ENCODE results near the gene SLC34A3.

SLC34A3 gene

GRCh38 chr9:137217276-137218211 lies 13.2 kb upstream of the SLC34A3 start:
- DNase-seq (ENCODE audit: low spot score), result no peak

- no peak for DNase-seq (ENCODE audit: low spot score)
Measured at GRCh38 chr9:137218212-137218753, 12.4 kb upstream of the SLC34A3 start.

GRCh38 chr9:137218754-137219271 lies 11.9 kb upstream of the SLC34A3 start:
- DNase-seq (ENCODE audit: low spot score), result peak; percentile 80

GRCh38 chr9:137219757-137220316 lies 10.9 kb upstream of the SLC34A3 start:
- no peak for DNase-seq (ENCODE audit: low spot score)

DNA sequence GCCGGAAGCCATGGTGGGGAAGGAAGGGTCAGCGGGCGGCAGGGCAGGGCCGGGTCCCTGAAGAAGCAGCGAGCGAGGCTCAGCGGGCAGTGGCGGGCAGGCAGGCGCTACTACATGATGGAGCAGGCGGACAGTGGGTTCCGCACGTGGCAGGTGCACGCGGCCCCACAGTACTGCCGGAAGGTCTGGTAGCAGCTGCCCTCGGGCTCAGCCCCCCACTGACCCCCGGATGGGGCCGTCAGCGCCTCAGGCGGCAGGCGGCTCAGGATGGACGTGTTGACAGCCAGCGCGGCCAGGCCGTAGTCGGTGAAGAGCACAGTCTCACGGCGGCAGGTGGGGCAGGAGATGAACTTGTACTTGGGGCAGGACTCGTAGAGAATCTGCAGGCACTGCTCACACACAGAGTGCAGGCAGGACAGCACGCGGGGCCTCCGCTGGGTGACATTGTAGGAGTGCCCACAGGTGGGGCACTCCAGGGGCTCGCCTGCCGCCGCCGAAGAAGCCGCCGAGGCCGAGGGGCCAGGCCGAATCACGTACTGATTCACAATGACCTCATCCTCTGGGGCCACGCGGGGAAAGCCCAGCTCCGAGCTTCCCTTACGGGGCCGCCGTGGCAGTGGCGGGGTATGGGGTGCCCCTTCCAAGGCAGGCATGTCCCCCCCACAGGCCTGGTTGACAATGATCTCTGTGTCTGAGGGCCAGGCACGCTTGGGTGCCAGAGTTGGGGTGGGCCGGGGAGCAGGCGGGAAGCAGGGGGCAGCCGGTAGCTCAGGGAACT lies 10.2 kb upstream of the SLC34A3 start:
- no peak for DNase-seq (ENCODE audit: low spot score)

DNA sequence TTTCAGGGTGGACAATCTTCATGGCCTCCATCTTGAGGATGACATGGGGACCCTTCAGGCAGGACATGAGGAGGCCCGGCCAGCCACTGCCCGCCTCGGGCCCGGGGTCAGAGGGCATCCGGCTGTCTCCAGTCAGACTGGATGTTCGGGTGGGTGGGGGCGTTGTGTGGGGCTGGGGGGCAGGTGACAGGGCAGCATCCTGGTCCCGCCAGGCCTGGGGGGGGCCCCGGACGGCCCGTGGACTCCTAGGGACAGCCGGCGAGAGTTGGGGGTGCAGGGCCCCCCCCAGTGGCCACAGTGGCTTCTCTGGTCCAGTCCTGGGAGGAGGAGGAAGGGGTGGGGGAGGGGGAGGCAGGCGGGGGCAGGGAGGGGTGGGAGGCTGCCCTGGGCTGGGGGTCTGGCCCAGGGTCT lies 9.6 kb upstream of the SLC34A3 start:
- DNase-seq (ENCODE audit: low spot score), result no peak

DNA sequence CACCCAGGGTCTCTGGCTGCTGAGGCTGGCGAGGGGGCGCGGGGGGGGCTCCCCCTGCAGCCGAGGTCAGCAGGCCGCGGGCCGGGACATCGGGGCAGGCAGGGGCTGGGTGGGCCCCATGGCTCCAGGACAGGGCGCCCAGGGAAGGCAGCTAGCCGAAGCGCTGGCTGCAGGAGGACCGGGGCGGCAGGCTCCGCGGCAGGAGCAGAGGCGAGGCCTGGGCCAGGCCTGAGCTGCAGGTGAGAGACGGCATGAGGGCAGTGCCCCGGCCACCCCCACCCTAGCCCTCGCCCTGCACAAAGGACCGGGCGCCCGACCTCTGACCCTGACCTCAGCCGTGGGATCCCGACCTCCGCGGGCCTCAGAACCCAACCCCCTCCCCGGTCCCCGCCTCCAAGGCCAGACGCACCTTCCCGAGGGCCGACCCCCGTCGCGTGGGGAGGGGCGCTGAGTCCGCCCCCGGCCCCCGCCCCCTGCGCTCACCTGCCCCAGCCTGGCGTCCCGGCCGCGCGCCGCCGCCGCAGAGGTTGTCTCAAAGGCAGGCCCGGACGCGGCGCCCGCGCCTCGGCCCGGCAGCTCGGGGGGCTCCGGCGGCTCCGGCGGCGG lies 9.1 kb upstream of the SLC34A3 start:
- peak; percentile 68 for DNase-seq (ENCODE audit: low spot score)

- peak; percentile 62 for DNase-seq (ENCODE audit: low spot score)
Measured at GRCh38 chr9:137222190-137223077, 8.3 kb upstream of the SLC34A3 start, which contains the start of gene RNF208. Gene RNF208, minus strand, starts transcription at chr9:137222240. Its CDS starts 1,028 bp downstream, at chr9:137221212.

GRCh38 chr9:137223078-137223970 lies 7.4 kb upstream of the SLC34A3 start:
- peak; percentile 99 for DNase-seq (ENCODE audit: low spot score)

- no peak for DNase-seq (ENCODE audit: low spot score)
Measured at GRCh38 chr9:137224830-137225694, 5.6 kb upstream of the SLC34A3 start, which contains the start of gene CYSRT1. Gene CYSRT1, plus strand, starts transcription at chr9:137225174. Its CDS starts 448 bp downstream, at chr9:137225622.

DNA sequence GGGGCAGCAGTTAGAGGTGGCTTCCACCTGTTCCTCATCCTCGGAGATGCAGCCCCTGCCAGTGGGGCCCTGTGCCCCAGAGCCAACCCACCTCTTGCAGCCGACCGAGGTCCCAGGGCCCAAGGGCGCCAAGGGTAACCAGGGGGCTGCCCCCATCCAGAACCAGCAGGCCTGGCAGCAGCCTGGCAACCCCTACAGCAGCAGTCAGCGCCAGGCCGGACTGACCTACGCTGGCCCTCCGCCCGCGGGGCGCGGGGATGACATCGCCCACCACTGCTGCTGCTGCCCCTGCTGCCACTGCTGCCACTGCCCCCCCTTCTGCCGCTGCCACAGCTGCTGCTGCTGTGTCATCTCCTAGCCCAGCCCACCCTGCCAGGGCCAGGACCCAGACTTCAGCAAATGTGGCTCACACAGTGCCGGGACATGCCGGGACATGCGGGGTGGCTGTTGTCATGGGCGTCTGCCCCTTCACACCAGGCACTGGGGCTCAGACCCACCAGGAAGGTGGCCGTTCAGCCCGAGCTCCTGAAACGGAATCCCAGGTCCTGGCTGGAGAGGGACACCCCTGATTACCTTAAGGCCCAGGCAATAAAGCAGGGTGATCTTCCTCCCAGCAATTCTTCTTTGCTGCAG lies 4.9 kb upstream of the SLC34A3 start:
- no peak for DNase-seq (ENCODE audit: low spot score)

- no peak for DNase-seq (ENCODE audit: low spot score)
Measured at GRCh38 chr9:137226338-137227053, 4.2 kb upstream of the SLC34A3 start.

DNA sequence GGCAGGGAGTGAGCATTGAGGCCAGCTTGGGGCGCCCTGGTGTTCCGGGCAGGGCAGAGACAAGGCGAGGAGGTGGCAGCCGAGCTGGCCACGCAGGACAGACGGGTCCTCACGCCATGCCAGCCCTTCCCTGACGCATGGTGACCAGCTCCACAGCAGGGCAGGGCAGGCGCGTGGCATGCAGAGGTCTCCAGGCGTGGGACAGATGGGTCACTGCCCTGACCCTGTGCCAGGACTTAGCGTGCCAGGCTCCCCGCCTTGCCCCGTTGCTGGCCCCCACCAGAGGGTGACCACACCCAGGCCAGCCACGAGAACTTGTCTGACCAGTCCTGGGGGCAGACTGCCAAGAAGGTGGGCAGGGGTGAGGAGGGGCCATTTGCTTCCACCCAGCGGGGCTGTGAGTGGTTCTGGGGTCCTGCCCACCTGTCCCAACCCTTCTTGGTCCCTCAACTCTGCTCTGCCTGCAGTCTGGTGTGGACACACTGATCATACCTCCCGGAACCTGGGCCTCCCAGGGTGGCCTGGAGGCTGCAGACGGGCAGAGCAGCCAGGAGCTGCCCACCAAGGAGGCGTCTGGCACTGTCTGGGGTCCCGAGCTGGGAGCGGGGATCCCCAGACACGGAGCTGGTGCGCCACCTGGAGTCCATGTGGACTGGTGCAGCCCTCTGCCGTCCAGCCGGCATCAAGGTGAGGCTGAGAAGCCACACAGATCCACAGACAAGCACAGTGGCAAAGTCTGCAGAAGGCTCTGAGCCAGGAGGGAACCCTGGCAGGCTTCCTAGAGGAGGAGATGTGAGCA lies 3.4 kb upstream of the SLC34A3 start, which contains the start of gene RNF224:
RNF224 (plus strand) TSS at position 449 of the 799 bp plus-strand sequence. CDS start 834 bp downstream, outside the sequence.
- peak; percentile 97 for DNase-seq (ENCODE audit: low spot score)

DNA sequence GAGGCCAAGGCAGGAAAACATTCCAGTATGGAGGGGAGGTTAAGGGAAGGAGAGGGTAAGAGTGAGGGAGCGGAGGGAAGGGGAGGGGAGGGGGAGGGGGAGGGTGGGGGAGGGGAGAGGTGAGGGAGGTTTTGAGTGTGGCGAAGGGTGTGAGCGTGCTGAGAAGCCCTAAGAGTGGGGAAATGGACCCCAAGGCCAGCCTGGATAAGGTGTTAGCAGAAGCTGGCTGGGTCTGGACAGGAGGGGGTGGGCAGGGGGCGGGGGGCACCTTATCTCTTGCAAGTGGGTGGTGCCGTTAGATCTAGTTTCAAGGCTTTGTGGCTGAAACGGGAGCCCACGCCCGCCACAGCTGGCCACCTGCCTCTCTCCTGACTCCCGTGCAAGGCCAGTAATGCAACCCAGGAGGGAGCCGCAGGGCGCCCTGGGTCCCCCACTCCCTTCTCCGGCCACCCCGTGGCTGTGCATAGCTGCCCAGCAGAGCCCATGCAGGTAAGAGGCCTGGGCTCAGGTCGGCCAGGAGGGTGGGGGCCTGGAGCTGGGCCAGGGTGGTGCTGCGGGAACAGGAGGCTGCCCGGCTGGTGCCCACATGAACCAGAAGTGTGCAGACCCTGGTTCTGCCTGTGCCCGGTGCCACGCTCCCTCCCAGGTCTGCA lies 2.7 kb upstream of the SLC34A3 start:
- DNase-seq (ENCODE audit: low spot score), result no peak

DNA sequence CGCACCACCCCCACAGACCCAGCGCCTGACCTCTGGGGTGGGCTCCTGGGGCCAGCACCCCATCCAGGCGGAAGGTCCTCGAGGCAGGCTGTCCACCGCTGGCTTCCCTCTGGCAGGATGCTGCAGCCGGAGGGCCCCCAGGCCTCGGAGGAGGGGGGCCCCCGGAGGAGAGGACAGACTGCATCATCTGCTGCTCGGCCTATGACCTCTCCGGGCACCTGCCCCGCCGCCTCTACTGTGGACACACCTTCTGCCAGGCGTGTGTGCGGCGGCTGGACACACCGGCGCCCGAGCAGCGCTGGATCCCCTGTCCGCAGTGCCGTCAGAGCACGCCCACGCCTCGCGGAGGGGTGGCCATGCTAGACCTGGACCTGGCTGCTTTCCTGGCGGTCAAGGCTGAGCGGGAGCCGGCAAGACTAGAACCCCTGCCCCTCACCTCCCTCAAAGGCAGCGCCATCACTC lies 2.2 kb upstream of the SLC34A3 start:
- no peak for DNase-seq (ENCODE audit: low spot score)

Data from HuH-7 (cell line).